Gastroesophageal sphincter (tissue), 4 donors: ENCODE measurements around the gene LMNTD2. TPM values are rescaled to one million over a fixed set of nuclear protein-coding genes. Genes with fewer than 3 reads are reported as not detected.

Experiments
- ATAC-seq: fragments of 150-250 bp; one replicate; pipeline ENCODE4 v1.9.1; 2016; ENCODE audit warnings: mild to moderate bottlenecking, moderate library complexity
- H3K27ac ChIP-seq, 4 donors: fragments of 200-600 bp; sonication (generic) in 3 of 4; 1 replicate in 3 of 4; 2 replicates in 1 of 4; pipeline ENCODE4 v1.5.1; 2016 to 2019
- H3K27me3 ChIP-seq: fragments of 200-600 bp; sonication (generic); one replicate; pipeline ENCODE4 v1.5.1; 2019
- H3K36me3 ChIP-seq, 2 donors: fragments of 200-600 bp; sonication (generic); one replicate each; pipeline ENCODE4 v1.5.1; 2019; ENCODE audit warnings: control low read depth in 1 of 2
- H3K4me1 ChIP-seq, 3 donors: fragments of 200-600 bp; sonication (generic); 1 replicate in 2 of 3; 2 replicates in 1 of 3; pipeline ENCODE4 v1.5.1; 2016 to 2019; ENCODE audit warnings: control low read depth in 2 of 3
- H3K4me3 ChIP-seq, 2 donors: fragments of 200-600 bp; sonication (generic); one replicate each; pipeline ENCODE4 v1.5.1; 2019; ENCODE audit warnings: mild to moderate bottlenecking in 1 of 2, moderate library complexity in 1 of 2
- H3K9me3 ChIP-seq, 3 donors: fragments of 200-600 bp; sonication (generic); one replicate each; pipeline ENCODE4 v1.5.1; 2017 to 2019; ENCODE audit warnings: control low read depth in 2 of 3
- CTCF ChIP-seq, 4 experiments: fragments of 200-600 bp in 2 of 4; fragments of 450-650 bp in 2 of 4; sonication (generic) in 1 of 4; IDR thresholded peaks; one replicate each; pipeline ENCODE4 v1.5.1; 2017 to 2019; ENCODE audit warnings: antibody characterized with exemption in 4 of 4, mild to moderate bottlenecking in 2 of 4, moderate library complexity in 2 of 4
- EP300 ChIP-seq: sonication (generic); formaldehyde crosslinking; IDR thresholded peaks from one replicate; pipeline ENCODE4 v1.6.1; 2017; ENCODE audit warnings: antibody characterized with exemption, mild to moderate bottlenecking
- POLR2A ChIP-seq, 2 donors: fragments of 450-650 bp; IDR thresholded peaks; one replicate each; pipeline ENCODE4 v1.6.1; 2017; ENCODE audit warnings: antibody characterized with exemption in 2 of 2, mild to moderate bottlenecking in 2 of 2, moderate library complexity in 1 of 2
- POLR2AphosphoS5 ChIP-seq: sonication (generic); formaldehyde crosslinking; IDR thresholded peaks from one replicate; pipeline ENCODE4 v1.6.1; 2017; ENCODE audit warnings: antibody characterized with exemption
- WGBS, 2 donors: methylation state at CpG; one replicate each; pipeline ENCODE4 v1.1.5; 2018; ENCODE audit warnings: low coverage in 1 of 2; 5-methylcytosine and 5-hydroxymethylcytosine counted together
- total RNA-seq, 4 donors: library from RNA; depleted of rRNA; stranded (reverse); fragments of >200 nt; gene quantifications; one replicate each; pipeline ENCODE4 v1.1.0, GENCODE V29; 2016

LMNTD2 gene
- total RNA-seq, 4 donors from 2014 or later: 0.81 to 2.1 (median 1.1) TPM

- WGBS, 2 donors: 67 to 95% methylated on average over 3 to 4 of the region's 27 CpGs
- no peak for ATAC-seq
- peaks cover 0 to 25% (median 12%) of the 10 kb centered on the region in 3 donors for H3K4me1 ChIP-seq
- peaks cover 0 to 7% of the 10 kb centered on the region in 2 donors for H3K36me3 ChIP-seq
- no peak overlapping the region for H3K27ac ChIP-seq
- no peaks in the 10 kb centered on the region for H3K9me3 ChIP-seq
- H3K4me3 ChIP-seq: no peak overlapping the region
- peaks cover 90% of the 10 kb centered on the region for H3K27me3 ChIP-seq
- no peak for TF ChIP-seq POLR2AphosphoS5
- TF ChIP-seq CTCF (IDR thresholded peaks at IDR 0.05): no peak
- no peak for TF ChIP-seq EP300
These were observed 7.2 kb downstream of the LMNTD2 start for GRCh38 chr11:553083-553987.

GRCh38 chr11:551596-551995, 8.9 kb downstream of the LMNTD2 start:
- Histone ChIP-seq H3K4me1 (peaks cover 0 to 25% (median 12%) of the 10 kb centered on the region in 3 donors), H3K4me3 (no peak overlapping the region), H3K27ac (no peak overlapping the region), H3K9me3 (no peaks in the 10 kb centered on the region), H3K27me3 (peaks cover 73% of the 10 kb centered on the region), H3K36me3 (peaks cover 0 to 7% of the 10 kb centered on the region in 2 donors)
- ATAC-seq: no peak
- TF ChIP-seq EP300 (no peak), CTCF (IDR thresholded peaks at IDR 0.05) (no peak), POLR2AphosphoS5 (no peak), POLR2A (IDR thresholded peaks at IDR 0.05) (no peak)
- no CpG with 5 or more reads among the region's 12 CpGs for WGBS, 2 donors

- peaks cover 0 to 7% of the 10 kb centered on the region in 2 donors for H3K36me3 ChIP-seq
- no peak for ATAC-seq
- no CpG with 5 or more reads among the region's 16 CpGs for WGBS, 2 donors
- H3K4me3 ChIP-seq: no peak overlapping the region
- no peaks in the 10 kb centered on the region for H3K9me3 ChIP-seq
- no peak for TF ChIP-seq CTCF (IDR thresholded peaks at IDR 0.05)
- TF ChIP-seq EP300: no peak
- no peak for TF ChIP-seq POLR2AphosphoS5
- no peak for TF ChIP-seq POLR2A (IDR thresholded peaks at IDR 0.05)
- H3K4me1 ChIP-seq: peaks cover 0 to 21% (median 12%) of the 10 kb centered on the region in 3 donors
- no peak overlapping the region for H3K27ac ChIP-seq
- peaks cover 68% of the 10 kb centered on the region for H3K27me3 ChIP-seq
These were observed 9.4 kb downstream of the LMNTD2 start for GRCh38 chr11:551131-551530.

GRCh38 chr11:550746-551085, 9.8 kb downstream of the LMNTD2 start:
- ATAC-seq: no peak
- H3K4me3 ChIP-seq: no peak overlapping the region
- peaks cover 0 to 17% (median 11%) of the 10 kb centered on the region in 3 donors for H3K4me1 ChIP-seq
- H3K36me3 ChIP-seq: peaks cover 0 to 7% of the 10 kb centered on the region in 2 donors
- WGBS, 2 donors: 60% methylated on average over 1 of the region's 5 CpGs; no CpG with 5 or more reads in 1 of the 2 donors
- no peaks in the 10 kb centered on the region for H3K9me3 ChIP-seq
- no peak overlapping the region for H3K27ac ChIP-seq
- peaks cover 64% of the 10 kb centered on the region for H3K27me3 ChIP-seq
- TF ChIP-seq POLR2AphosphoS5 (no peak), EP300 (no peak), POLR2A (IDR thresholded peaks at IDR 0.05) (no peak), CTCF (IDR thresholded peaks at IDR 0.05) (no peak)
